MM.1S (cell line): Measurements from ENCODE around the gene LCNL1.

ENCODE experiments used
- CTCF ChIP-seq: fragments of 300-600 bp; sonication (generic); IDR thresholded peaks from 2 replicates; pipeline ENCODE4 v1.5.1; 2016; ENCODE audit warnings: antibody characterized with exemption, low read length, mixed read lengths
- EZH2 ChIP-seq: fragments of 300-600 bp; sonication (generic); optimal IDR thresholded peaks from 2 replicates; pipeline ENCODE3; 2017; ENCODE audit warnings: low read depth, mild to moderate bottlenecking, antibody characterized with exemption, low read length, mixed read lengths
- EZH2phosphoT487 ChIP-seq: fragments of 300-600 bp; sonication (generic); IDR thresholded peaks from 2 replicates; pipeline ENCODE4 v1.6.1; 2018; ENCODE audit warnings: antibody characterized with exemption, low read length

DNA sequence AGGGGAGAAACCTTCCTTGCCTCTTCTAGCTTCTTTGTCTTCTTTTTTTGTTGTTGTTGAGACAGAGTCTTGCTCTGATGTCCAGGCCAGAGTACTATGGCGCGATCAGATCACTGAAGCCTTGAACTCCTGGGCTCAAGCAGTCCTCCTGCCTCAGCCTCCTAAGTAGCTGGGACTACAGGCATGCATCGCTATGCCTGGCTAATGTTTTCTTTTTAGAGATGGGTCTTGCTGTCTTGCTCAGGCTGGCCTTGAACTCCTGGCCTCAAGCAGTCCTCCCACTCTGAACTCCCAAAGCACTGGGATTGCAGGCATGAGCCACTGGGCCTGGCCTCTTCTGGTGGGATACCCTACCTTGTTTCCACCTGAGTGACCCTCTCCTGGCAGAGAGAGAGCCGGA is 6.1 kb downstream of the LCNL1 start:
- TF ChIP-seq CTCF, result no peak
- TF ChIP-seq EZH2phosphoT487, result no peak
- no peak for TF ChIP-seq EZH2
